ENCODE data around the gene FOXP1. TPM values are rescaled to one million over a fixed set of nuclear protein-coding genes. Genes with fewer than 3 reads are reported as not detected.

Gene FOXP1
- total and polyA plus RNA-seq, 12 donors: 4.8 to 56.0 (median 43.8) TPM

GRCh38 chr3:71366988-71367604 lies 216.4 kb downstream of the FOXP1 start:
- H3K36me3 ChIP-seq: no peaks in the 10 kb centered on the region
- ATAC-seq: no peak
- intact Hi-C loops (cut with DNase I): no loop called here
- TF ChIP-seq CTCF (IDR thresholded peaks at IDR 0.05): no peak
- H3K27ac ChIP-seq: no peak overlapping the region
- H3K9me3 ChIP-seq: no peaks in the 10 kb centered on the region
- no peak for DNase-seq
- no peaks in the 10 kb centered on the region for H3K27me3 ChIP-seq
- 82 to 83% methylated on average over 8 of the region's 8 CpGs for WGBS, 2 donors
- H3K4me3 ChIP-seq: no peak overlapping the region
- peaks cover 0 to 14% (median 5%) of the 10 kb centered on the region in 9 donors for H3K4me1 ChIP-seq

GRCh38 chr3:71361334-71361890 lies 222.1 kb downstream of the FOXP1 start:
- no peak for TF ChIP-seq CTCF (IDR thresholded peaks at IDR 0.05)
- Histone ChIP-seq H3K27ac (no peak overlapping the region), H3K36me3 (peaks cover 0 to 10% (median 4%) of the 10 kb centered on the region in 9 donors), H3K4me3 (no peak overlapping the region), H3K9me3 (no peaks in the 10 kb centered on the region), H3K4me1 (peaks cover 0 to 11% (median 1%) of the 10 kb centered on the region in 9 donors), H3K27me3 (no peaks in the 10 kb centered on the region)
- 80% methylated on average over 12 of the region's 12 CpGs for WGBS, 2 donors
- DNase-seq (no peak), ATAC-seq (no peak)
- intact Hi-C loops (cut with DNase I): no loop called here

GRCh38 chr3:71360764-71361163 lies 222.8 kb downstream of the FOXP1 start:
- no peaks in the 10 kb centered on the region for H3K9me3 ChIP-seq
- ATAC-seq (no peak), DNase-seq (no peak)
- 73 to 78% methylated on average over 2 of the region's 2 CpGs for WGBS, 2 donors
- H3K27ac ChIP-seq: no peak overlapping the region
- no peak for TF ChIP-seq CTCF (IDR thresholded peaks at IDR 0.05)
- peaks cover 0 to 14% (median 5%) of the 10 kb centered on the region in 9 donors for H3K4me1 ChIP-seq
- peaks cover 0 to 10% (median 4%) of the 10 kb centered on the region in 9 donors for H3K36me3 ChIP-seq
- intact Hi-C loops (cut with DNase I): no loop called here
- no peak overlapping the region for H3K4me3 ChIP-seq
- no peaks in the 10 kb centered on the region for H3K27me3 ChIP-seq

- peaks cover 0 to 14% (median 5%) of the 10 kb centered on the region in 9 donors for H3K4me1 ChIP-seq
- H3K36me3 ChIP-seq: peaks cover 0 to 10% (median 4%) of the 10 kb centered on the region in 9 donors
- DNase-seq (no peak), ATAC-seq (no peak)
- intact Hi-C loops (cut with DNase I): no loop called here
- no peak overlapping the region for H3K4me3 ChIP-seq
- no peaks in the 10 kb centered on the region for H3K27me3 ChIP-seq
- no peak for TF ChIP-seq CTCF (IDR thresholded peaks at IDR 0.05)
- no peaks in the 10 kb centered on the region for H3K9me3 ChIP-seq
- 98 to 99% methylated on average over 4 of the region's 4 CpGs for WGBS, 2 donors
- no peak overlapping the region for H3K27ac ChIP-seq
Observed at GRCh38 chr3:71360180-71360579, 223.3 kb downstream of the FOXP1 start.

Measured in heart right ventricle (tissue), 16 donors.